CD4-positive, alpha-beta T cell (primary cell): Measurements from ENCODE around the gene SCAND1. TPM values are rescaled to one million over a fixed set of nuclear protein-coding genes. Genes with fewer than 3 reads are reported as not detected.

ENCODE experiments used
- ATAC-seq: fragments of 200-7000 bp; cut with Tn5 transposase; one replicate; pipeline ENCODE4 v1.10.0; 2022; ENCODE audit warnings: mild to moderate bottlenecking; ENCODE audit not compliant: poor library complexity
- CTCF ChIA-PET: fragments of 350-600 bp; sonication (Branson Sonifier 250); formaldehyde crosslinking; loops from one replicate; lab custom pipeline; 2021; ENCODE audit warnings: antibody characterized with exemption, inconsistent platforms; lab: Charles Lee
- POLR2A ChIA-PET: fragments of 350-600 bp; sonication (Branson Sonifier 250); formaldehyde crosslinking; loops from one replicate; lab custom pipeline; 2021; ENCODE audit warnings: antibody characterized with exemption, inconsistent platforms; lab: Charles Lee
- DNase-seq, 14 experiments: peaks; one replicate each; pipeline ENCODE4 v3.0.0-alpha.2; 2013 to 2020; ENCODE audit warnings: mixed read lengths in 2 of 14
- H3K27ac ChIP-seq, 2 donors: one replicate each; pipeline versions ENCODE4 v1.5.1 to v1.7.0; 2013; ENCODE audit warnings: low read length in 2 of 2, low read depth in 1 of 2, mild to moderate bottlenecking in 1 of 2
- H3K27me3 ChIP-seq, 2 experiments: 1 replicate in 1 of 2; 2 replicates in 1 of 2; pipeline versions ENCODE4 v1.6.1 to v1.7.0; 2013; ENCODE audit warnings: low read length in 2 of 2, control low read depth in 1 of 2, mild to moderate bottlenecking in 1 of 2, moderate library complexity in 1 of 2; ENCODE audit not compliant: insufficient read depth in 2 of 2, control insufficient read depth in 1 of 2
- H3K36me3 ChIP-seq: one replicate; pipeline ENCODE4 v1.6.1; 2013; ENCODE audit warnings: low read length, control low read depth; ENCODE audit not compliant: insufficient read depth
- H3K4me1 ChIP-seq: one replicate; pipeline ENCODE4 v1.6.1; 2013; ENCODE audit warnings: low read length, control low read depth; ENCODE audit not compliant: insufficient read depth
- H3K4me3 ChIP-seq: one replicate; pipeline ENCODE4 v1.5.1; 2013; ENCODE audit warnings: mild to moderate bottlenecking, low read length, moderate library complexity
- H3K9me3 ChIP-seq, 2 experiments: 1 replicate in 1 of 2; 2 replicates in 1 of 2; pipeline versions ENCODE4 v1.6.1 to v1.7.0; 2013; ENCODE audit warnings: low read length in 2 of 2, mild to moderate bottlenecking in 2 of 2, control low read depth in 1 of 2, moderate library complexity in 1 of 2; ENCODE audit not compliant: control insufficient read depth in 1 of 2, insufficient read depth in 1 of 2
- H3K27ac Mint-ChIP-seq: one replicate; pipeline ENCODE4 v1.8.0; 2020; ENCODE audit warnings: mixed read lengths
- H3K27me3 Mint-ChIP-seq: one replicate; pipeline ENCODE4 v1.8.0; 2021; ENCODE audit warnings: mixed read lengths
- H3K36me3 Mint-ChIP-seq: one replicate; pipeline ENCODE4 v1.8.0; 2021; ENCODE audit warnings: low read depth, mixed read lengths
- H3K4me1 Mint-ChIP-seq: one replicate; pipeline ENCODE4 v1.8.0; 2021; ENCODE audit warnings: low read depth, mixed read lengths
- H3K4me3 Mint-ChIP-seq: one replicate; pipeline ENCODE4 v1.8.0; 2020; ENCODE audit warnings: mild to moderate bottlenecking, mixed read lengths
- H3K9me3 Mint-ChIP-seq: one replicate; pipeline ENCODE4 v1.8.0; 2020; ENCODE audit warnings: mixed read lengths
- intact Hi-C, 2 experiments: fragments of 100-400 bp; cut with DNase I in 1 of 2; cut with micrococcal nuclease in 1 of 2; formaldehyde crosslinking; loops; one replicate each; pipeline versions ENCODE4 v1.15.1 to v1.9.0; 2023 to 2025; cut with DNase I, micrococcal nuclease
- total RNA-seq, 174 experiments: library from RNA in 2 of 174; stranded (reverse) in 2 of 174; gene quantifications; one replicate each; pipeline ENCODE4 v1.2.3 and lab custom pipeline; 2021 to 2026
- TF ChIP-seq, protein P1 (sequence below): fragments of 200-600 bp; IDR thresholded peaks from one replicate; pipeline ENCODE4 v1.8.0; 2022; ENCODE audit warnings: antibody characterized with exemption, mild to moderate bottlenecking

The SCAND1 gene
- total RNA-seq, 2 experiments from 2014 or later, result 77.2 to 82.7 TPM

DNA sequence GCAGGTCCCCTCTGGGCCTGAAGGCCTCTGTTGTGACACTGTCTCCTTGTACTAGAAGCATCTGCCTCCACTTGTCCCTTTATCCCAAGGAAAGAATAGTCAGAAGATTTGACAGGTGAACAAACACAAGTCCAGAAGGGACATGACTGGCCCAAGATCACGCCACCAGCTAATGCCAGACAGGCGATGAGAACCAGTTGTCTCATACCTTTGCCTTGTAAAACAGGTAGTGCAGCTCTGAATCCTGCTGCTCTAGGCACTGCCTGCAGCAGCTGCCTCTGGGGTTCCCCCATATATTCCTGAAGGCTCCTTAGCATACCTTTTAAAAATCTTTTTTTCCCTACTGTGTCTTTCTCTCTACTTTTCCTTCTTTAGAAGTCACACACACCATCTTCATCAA is 25.0 kb downstream of the SCAND1 start:
- ChIA-PET CTCF (no interaction called here), POLR2A (no interaction called here)
- Mint-ChIP-seq H3K27me3 (no peaks in the 10 kb centered on the region), H3K27ac (no peak overlapping the region), H3K4me1 (peaks cover 9% of the 10 kb centered on the region), H3K36me3 (peaks cover 67% of the 10 kb centered on the region), H3K4me3 (no peak overlapping the region), H3K9me3 (no peaks in the 10 kb centered on the region)
- DNase-seq (no peak), ATAC-seq (no peak)
- TF ChIP-seq, protein P1, sequence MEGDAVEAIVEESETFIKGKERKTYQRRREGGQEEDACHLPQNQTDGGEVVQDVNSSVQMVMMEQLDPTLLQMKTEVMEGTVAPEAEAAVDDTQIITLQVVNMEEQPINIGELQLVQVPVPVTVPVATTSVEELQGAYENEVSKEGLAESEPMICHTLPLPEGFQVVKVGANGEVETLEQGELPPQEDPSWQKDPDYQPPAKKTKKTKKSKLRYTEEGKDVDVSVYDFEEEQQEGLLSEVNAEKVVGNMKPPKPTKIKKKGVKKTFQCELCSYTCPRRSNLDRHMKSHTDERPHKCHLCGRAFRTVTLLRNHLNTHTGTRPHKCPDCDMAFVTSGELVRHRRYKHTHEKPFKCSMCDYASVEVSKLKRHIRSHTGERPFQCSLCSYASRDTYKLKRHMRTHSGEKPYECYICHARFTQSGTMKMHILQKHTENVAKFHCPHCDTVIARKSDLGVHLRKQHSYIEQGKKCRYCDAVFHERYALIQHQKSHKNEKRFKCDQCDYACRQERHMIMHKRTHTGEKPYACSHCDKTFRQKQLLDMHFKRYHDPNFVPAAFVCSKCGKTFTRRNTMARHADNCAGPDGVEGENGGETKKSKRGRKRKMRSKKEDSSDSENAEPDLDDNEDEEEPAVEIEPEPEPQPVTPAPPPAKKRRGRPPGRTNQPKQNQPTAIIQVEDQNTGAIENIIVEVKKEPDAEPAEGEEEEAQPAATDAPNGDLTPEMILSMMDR, result no peak
- intact Hi-C loops, result no loop called here
- no peak overlapping the region for H3K27ac ChIP-seq
- H3K4me3 ChIP-seq, result no peak overlapping the region
- H3K36me3 ChIP-seq, result peaks cover 70% of the 10 kb centered on the region
- H3K27me3 ChIP-seq, result no peaks in the 10 kb centered on the region
- H3K4me1 ChIP-seq, result no peaks in the 10 kb centered on the region
- H3K9me3 ChIP-seq, result no peaks in the 10 kb centered on the region

DNA sequence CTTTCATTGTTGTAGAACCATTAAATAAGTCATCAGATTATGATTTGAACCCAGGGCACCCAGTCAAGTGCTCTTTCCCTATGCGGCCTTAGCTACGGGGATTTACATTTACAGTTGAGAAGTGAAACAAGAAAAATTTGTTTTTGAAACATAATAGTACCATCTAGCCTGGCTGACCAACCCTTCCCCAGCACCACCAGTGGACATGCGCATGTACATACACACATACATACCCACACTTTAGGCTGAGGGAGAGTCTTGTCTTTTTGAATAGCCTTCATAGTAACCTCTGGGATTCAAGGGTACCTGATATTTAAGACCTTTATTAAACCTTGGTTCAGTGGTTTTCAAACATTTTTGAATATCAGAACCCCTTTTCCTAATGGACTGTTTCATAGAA is 33.8 kb downstream of the SCAND1 start:
- intact Hi-C loops, result no loop called here
- POLR2A ChIA-PET, result interaction anchor here (0.6 kb wide), 1 partner anchor 442 kb away, joined by 3 read pairs; no protein-coding TSS in a partner anchor
- CTCF ChIA-PET, result interaction anchor here (0.6 kb wide), 1 partner anchor 40 kb away, joined by 3 read pairs; no protein-coding TSS in a partner anchor
- Histone ChIP-seq H3K36me3 (peaks cover 60% of the 10 kb centered on the region), H3K4me1 (no peaks in the 10 kb centered on the region), H3K9me3 (no peaks in the 10 kb centered on the region), H3K27me3 (no peaks in the 10 kb centered on the region), H3K27ac (no peak overlapping the region), H3K4me3 (no peak overlapping the region)
- H3K9me3 Mint-ChIP-seq, result no peaks in the 10 kb centered on the region
- H3K4me1 Mint-ChIP-seq, result no peaks in the 10 kb centered on the region
- peaks cover 74% of the 10 kb centered on the region for H3K36me3 Mint-ChIP-seq
- no peak overlapping the region for H3K4me3 Mint-ChIP-seq
- ATAC-seq (no peak), DNase-seq (no peak)
- no peaks in the 10 kb centered on the region for H3K27me3 Mint-ChIP-seq
- TF ChIP-seq, protein P1, result no peak
- H3K27ac Mint-ChIP-seq, result no peak overlapping the region

DNA sequence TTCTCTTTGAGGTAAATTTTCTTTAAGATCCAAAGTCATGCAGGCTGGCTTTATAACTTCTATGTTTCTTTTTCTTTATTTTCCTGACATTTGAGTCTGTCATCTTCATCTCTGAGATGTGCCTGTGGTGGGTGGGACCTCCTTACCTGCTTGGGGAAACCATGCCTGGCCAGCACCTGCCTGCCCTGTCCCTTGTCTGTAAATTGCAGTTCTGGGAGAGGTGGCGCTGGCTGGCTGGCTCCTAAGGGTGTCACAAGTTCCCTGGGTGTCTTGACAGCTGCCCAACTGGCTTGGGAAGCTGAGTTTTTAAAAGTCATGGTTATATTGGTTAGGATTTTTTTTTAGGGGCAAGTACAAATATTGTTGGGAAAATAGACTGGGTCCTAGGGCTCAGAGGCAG is 36.3 kb downstream of the SCAND1 start:
- DNase-seq (no peak), ATAC-seq (no peak)
- POLR2A ChIA-PET, result no interaction called here
- Mint-ChIP-seq H3K27me3 (no peaks in the 10 kb centered on the region), H3K9me3 (no peaks in the 10 kb centered on the region), H3K27ac (no peak overlapping the region), H3K4me3 (no peak overlapping the region), H3K4me1 (no peaks in the 10 kb centered on the region), H3K36me3 (peaks cover 82% of the 10 kb centered on the region)
- H3K4me3 ChIP-seq, result no peak overlapping the region
- H3K36me3 ChIP-seq, result peaks cover 83% of the 10 kb centered on the region
- H3K4me1 ChIP-seq, result no peaks in the 10 kb centered on the region
- CTCF ChIA-PET, result no interaction called here
- H3K27me3 ChIP-seq, result no peaks in the 10 kb centered on the region
- TF ChIP-seq, protein P1, result no peak
- no peaks in the 10 kb centered on the region for H3K9me3 ChIP-seq
- intact Hi-C loops, result no loop called here
- H3K27ac ChIP-seq, result no peak overlapping the region
